HEK293 (cell line): ENCODE data around the gene USHBP1.

Experiments
- CTCF ChIA-PET: fragments of 350-600 bp; formaldehyde crosslinking; extraction: SDS; loops from one replicate; lab custom pipeline; 2021; ENCODE audit warnings: antibody characterized with exemption; lab: Yijun Ruan, JAX
- POLR2A ChIA-PET: fragments of 300-600 bp; formaldehyde crosslinking; extraction: SDS; loops from one replicate; lab custom pipeline; 2020; ENCODE audit warnings: antibody characterized with exemption, inconsistent platforms; lab: Yijun Ruan, JAX
- H3K27ac ChIP-seq: fragments of 200-500 bp; sonication (Bioruptor generic); 2 replicates; pipeline ENCODE4 v1.5.1; 2014; ENCODE audit warnings: low read depth, low read length, control low read depth, inconsistent platforms; ENCODE audit errors: extremely low read depth
- H3K36me3 ChIP-seq, 2 experiments: fragments of 200-500 bp in 1 of 2; sonication (Bioruptor generic) in 1 of 2; 1 replicate in 1 of 2; 2 replicates in 1 of 2; pipeline ENCODE4 v1.5.1; 2014 to 2017; ENCODE audit warnings: inconsistent platforms in 2 of 2, low read length in 2 of 2; ENCODE audit not compliant: control insufficient read depth in 2 of 2, insufficient read depth in 1 of 2
- H3K4me1 ChIP-seq: fragments of 200-500 bp; sonication (Bioruptor generic); 2 replicates; pipeline ENCODE4 v1.5.1; 2014; ENCODE audit warnings: mild to moderate bottlenecking, low read length, inconsistent platforms; ENCODE audit not compliant: control insufficient read depth, insufficient read depth
- H3K4me3 ChIP-seq: 2 replicates; pipeline ENCODE4 v1.5.1; 2011; ENCODE audit warnings: low read depth, mild to moderate bottlenecking, control low read depth, low read length, moderate library complexity
- H3K9me3 ChIP-seq: fragments of 200-500 bp; sonication (Bioruptor generic); 2 replicates; pipeline ENCODE4 v1.5.1; 2014; ENCODE audit warnings: low read depth, low read length, inconsistent platforms; ENCODE audit not compliant: control insufficient read depth, insufficient read depth
- BCL11B ChIP-seq: fragments of 450-650 bp; formaldehyde crosslinking; IDR thresholded peaks from 2 replicates; pipeline ENCODE4 v1.5.1; 2016; ENCODE audit warnings: low read depth, missing biosample characterization, missing genetic modification characterization
- BCL6B ChIP-seq: fragments of 450-650 bp; formaldehyde crosslinking; IDR thresholded peaks from 2 replicates; pipeline ENCODE4 v1.5.1; 2017; ENCODE audit warnings: missing biosample characterization, missing genetic modification characterization
- CTCF ChIP-seq: fragments of 450-650 bp; formaldehyde crosslinking; IDR thresholded peaks from 2 replicates; pipeline ENCODE4 v1.5.1; 2016; ENCODE audit warnings: missing biosample characterization, missing genetic modification characterization
- EGR2 ChIP-seq: fragments of 450-650 bp; formaldehyde crosslinking; IDR thresholded peaks from 2 replicates; pipeline ENCODE4 v1.5.1; 2016; ENCODE audit warnings: low read depth, missing biosample characterization, missing genetic modification characterization
- ELK4 ChIP-seq: IDR thresholded peaks from 2 replicates; pipeline ENCODE4 v1.6.1; 2011; ENCODE audit warnings: mild to moderate bottlenecking, low read depth, low read length, borderline replicate concordance
- MEIS1 ChIP-seq: sonication (generic); formaldehyde crosslinking; IDR thresholded peaks from 2 replicates; pipeline ENCODE4 v1.8.1; 2022; ENCODE audit warnings: missing genetic modification reagents, mild to moderate bottlenecking, borderline replicate concordance
- PATZ1 ChIP-seq: fragments of 450-650 bp; formaldehyde crosslinking; IDR thresholded peaks from 2 replicates; pipeline ENCODE4 v1.5.1; 2016; ENCODE audit warnings: missing biosample characterization, missing genetic modification characterization
- PRDM6 ChIP-seq: fragments of 450-650 bp; formaldehyde crosslinking; IDR thresholded peaks from 2 replicates; pipeline ENCODE4 v1.5.1; 2017; ENCODE audit warnings: missing biosample characterization, missing genetic modification characterization
- WT1 ChIP-seq: fragments of 450-650 bp; formaldehyde crosslinking; IDR thresholded peaks from 2 replicates; pipeline ENCODE4 v1.5.1; 2016; ENCODE audit warnings: missing biosample characterization, missing genetic modification characterization
- ZBTB7A ChIP-seq: fragments of 450-650 bp; formaldehyde crosslinking; IDR thresholded peaks from 2 replicates; pipeline ENCODE4 v1.5.1; 2016; ENCODE audit warnings: low read depth, missing biosample characterization, missing genetic modification characterization
- ZNF175 ChIP-seq: fragments of 450-650 bp; formaldehyde crosslinking; IDR thresholded peaks from 2 replicates; pipeline ENCODE4 v1.5.1; 2016; ENCODE audit warnings: missing biosample characterization, missing genetic modification characterization
- ZNF221 ChIP-seq: fragments of 450-650 bp; formaldehyde crosslinking; IDR thresholded peaks from 2 replicates; pipeline ENCODE4 v1.5.1; 2017; ENCODE audit warnings: missing biosample characterization, missing genetic modification characterization, borderline replicate concordance
- ZNF223 ChIP-seq: fragments of 450-650 bp; formaldehyde crosslinking; IDR thresholded peaks from 2 replicates; pipeline ENCODE4 v1.5.1; 2016; ENCODE audit warnings: missing biosample characterization, missing genetic modification characterization
- ZNF292 ChIP-seq: fragments of 450-650 bp; formaldehyde crosslinking; IDR thresholded peaks from 2 replicates; pipeline ENCODE4 v1.5.1; 2016; ENCODE audit warnings: low read depth, missing biosample characterization, missing genetic modification characterization, borderline replicate concordance
- ZNF561 ChIP-seq: fragments of 450-650 bp; IDR thresholded peaks from 2 replicates; pipeline ENCODE4 v1.5.1; 2018; ENCODE audit warnings: missing biosample characterization, missing genetic modification characterization, borderline replicate concordance
- ZNF624 ChIP-seq: fragments of 450-650 bp; formaldehyde crosslinking; IDR thresholded peaks from 2 replicates; pipeline ENCODE4 v1.5.1; 2017; ENCODE audit warnings: missing biosample characterization, missing genetic modification characterization
- ZNF654 ChIP-seq: fragments of 450-650 bp; formaldehyde crosslinking; IDR thresholded peaks from 2 replicates; pipeline ENCODE4 v1.5.1; 2016; ENCODE audit warnings: low read depth, missing biosample characterization, missing genetic modification characterization
- ZNF660 ChIP-seq: fragments of 450-650 bp; IDR thresholded peaks from 2 replicates; pipeline ENCODE4 v1.5.1; 2018; ENCODE audit warnings: missing biosample characterization, mild to moderate bottlenecking, missing genetic modification characterization
- ZSCAN30 ChIP-seq: fragments of 450-650 bp; IDR thresholded peaks from 2 replicates; pipeline ENCODE4 v1.5.1; 2018; ENCODE audit warnings: missing biosample characterization, mild to moderate bottlenecking, missing genetic modification characterization, moderate library complexity
- ZXDB ChIP-seq: fragments of 450-650 bp; formaldehyde crosslinking; IDR thresholded peaks from 2 replicates; pipeline ENCODE4 v1.5.1; 2016; ENCODE audit warnings: missing biosample characterization, missing genetic modification characterization

USHBP1 gene

GRCh38 chr19:17304386-17305215 is 40.1 kb upstream of the USHBP1 start (continued):
- 0 out of 2 replicates have a peak, but pooled peaks have one; percentile 6 for TF ChIP-seq WT1
- TF ChIP-seq, all 188 proteins: peak for 5

- Histone ChIP-seq H3K4me1 (peaks cover 3% of the 10 kb centered on the region), H3K36me3 (peaks cover 0 to 18% of the 10 kb centered on the region in 2 experiments; a peak in 2 of 3 replicates), H3K4me3 (no peak overlapping the region)
- TF ChIP-seq CTCF = no peak
- no peak for TF ChIP-seq PRDM6 (tag by site-specific recombination)
- TF ChIP-seq BCL11B (tag by site-specific recombination) = no peak
- TF ChIP-seq, all 188 proteins: peak for 0
- Histone ChIP-seq H3K9me3 (no peaks in the 10 kb centered on the region), H3K27ac (peak overlapping the region; percentile 21; the same call in 1 of the 2 replicates)
- ChIA-PET CTCF (interaction anchor here (0.7 to 1.6 kb wide), 5 partner anchors 11 to 44 kb away, joined by 3 to 8 read pairs (median 5); no protein-coding TSS in a partner anchor), POLR2A (interaction anchor here (0.9 to 1.5 kb wide), 3 partner anchors 9 to 88 kb away, joined by 3 read pairs; partner anchors contain the start of gene USE1)
Observed at GRCh38 chr19:17303940-17304267, 39.4 kb upstream of the USHBP1 start.

- Histone ChIP-seq H3K9me3 (no peaks in the 10 kb centered on the region), H3K36me3 (peaks cover 0 to 24% of the 10 kb centered on the region in 2 experiments; a peak in 2 of 3 replicates), H3K27ac (peak within 1 kb of the TSS; percentile 65), H3K4me3 (peak within 1 kb of the TSS; percentile 79), H3K4me1 (peaks cover 3% of the 10 kb centered on the region)
- ChIA-PET POLR2A (interaction anchor here (0.9 to 1.5 kb wide), 4 partner anchors 9 to 88 kb away, joined by 3 to 4 read pairs (median 3); partner anchors contain the start of gene USE1), CTCF (interaction anchor here (0.7 to 1.6 kb wide), 7 partner anchors 8 to 72 kb away, joined by 3 to 8 read pairs (median 5); no protein-coding TSS in a partner anchor)
- no peak for TF ChIP-seq ZNF654 (tag by site-specific recombination)
- TF ChIP-seq ZNF561 (tag by site-specific recombination) = peak; percentile 79; the same call in 1 of the 2 replicates
- 0 out of 2 replicates have a peak, but pooled peaks have one; percentile 29 for TF ChIP-seq ZNF660 (tag by site-specific recombination)
- TF ChIP-seq PATZ1 (tag by site-specific recombination) = peak; percentile 96
- TF ChIP-seq ZNF175 = no peak
- TF ChIP-seq ZNF292 (tag by site-specific recombination) = no peak
- TF ChIP-seq ELK4 = no peak
- TF ChIP-seq EGR2 (tag by site-specific recombination) = 0 out of 2 replicates have a peak, but pooled peaks have one; percentile 29
- no peak for TF ChIP-seq MEIS1 (CRISPR knock-in tag)
- TF ChIP-seq BCL6B (tag by site-specific recombination) = no peak
- peak; percentile 100 for TF ChIP-seq ZXDB
- TF ChIP-seq ZNF624 (tag by site-specific recombination) = no peak
- TF ChIP-seq ZNF223 (tag by site-specific recombination) = no peak
- peak; percentile 56; the same call in 1 of the 2 replicates for TF ChIP-seq ZSCAN30 (tag by site-specific recombination)
- no peak for TF ChIP-seq ZNF221 (tag by site-specific recombination)
- TF ChIP-seq ZBTB7A (tag by site-specific recombination) = 0 out of 2 replicates have a peak, but pooled peaks have one; percentile 71
Observed at GRCh38 chr19:17303167-17303939, 38.8 kb upstream of the USHBP1 start, which contains the start of gene ABHD8. Gene ABHD8 (minus strand): TSS chr19:17303425. CDS start chr19:17301616, 1,809 bp downstream.
